HG02981 (cell line): Measurements from ENCODE around the gene OCIAD2.
"Not testable (repeated sequence)": the region's sequence is repeated elsewhere in the genome, so short reads cannot be mapped to it uniquely, and the experiment has no call there.

Experiments used
- ATAC-seq: cut with Tn5 transposase; IDR thresholded peaks from one replicate; pipeline ENCODE4 v1.9.1; 2021; ENCODE audit warnings: mild to moderate bottlenecking, moderate library complexity; ENCODE audit not compliant: unreplicated experiment

OCIAD2 gene

GRCh38 chr4:48854982-48855381, 51.6 kb downstream of the OCIAD2 start:
- ATAC-seq: no peak

- ATAC-seq: no peak
Measured at GRCh38 chr4:48854395-48854683, 52.2 kb downstream of the OCIAD2 start.

GRCh38 chr4:48853604-48854394, 52.8 kb downstream of the OCIAD2 start:
- ATAC-seq: no peak

GRCh38 chr4:48851651-48852050, 54.9 kb downstream of the OCIAD2 start:
- ATAC-seq: no peak

GRCh38 chr4:48848799-48849198, 57.8 kb downstream of the OCIAD2 start:
- not testable (repeated sequence) for ATAC-seq

- ATAC-seq: no peak
Measured at GRCh38 chr4:48844843-48845242, 61.7 kb downstream of the OCIAD2 start.

- ATAC-seq: no peak
Measured at GRCh38 chr4:48841045-48841827, 65.3 kb downstream of the OCIAD2 start.

- ATAC-seq: no peak
Measured at GRCh38 chr4:48836658-48837057, 69.9 kb downstream of the OCIAD2 start.
